HG03460 (cell line): ENCODE measurements around the gene CCDC127.

ENCODE experiments used
- ATAC-seq: cut with Tn5 transposase; IDR thresholded peaks from one replicate; pipeline ENCODE4 v1.9.1; 2021; ENCODE audit not compliant: unreplicated experiment

CCDC127 gene

GRCh38 chr5:191036-191948 is 26.7 kb downstream of the CCDC127 start, which contains the start of gene LRRC14B:
LRRC14B (plus strand) TSS chr5:191495; CDS start chr5:191539, 44 bp downstream.
- ATAC-seq: no peak

- ATAC-seq: no peak
Observed at GRCh38 chr5:190366-191035, 27.5 kb downstream of the CCDC127 start.

DNA sequence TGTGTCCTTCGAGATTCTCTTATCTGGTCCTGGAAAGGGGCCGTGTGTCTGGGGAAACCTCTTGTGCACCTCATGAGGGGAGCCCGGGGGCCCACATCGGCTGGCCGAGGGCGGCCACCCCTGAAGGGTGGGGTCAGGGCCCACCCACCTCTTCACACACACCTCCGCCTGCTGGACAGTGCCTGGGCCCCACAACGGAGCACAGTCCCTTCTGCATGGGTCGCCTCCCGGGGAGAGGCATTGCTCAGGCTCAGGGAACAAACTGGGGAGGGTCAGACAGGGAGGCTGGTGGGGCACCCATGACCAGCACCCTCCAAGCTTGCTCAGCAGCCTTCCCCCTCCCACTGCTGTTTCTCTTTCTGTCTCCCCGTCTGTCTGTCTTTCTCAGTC is 28.0 kb downstream of the CCDC127 start:
- ATAC-seq: no peak

DNA sequence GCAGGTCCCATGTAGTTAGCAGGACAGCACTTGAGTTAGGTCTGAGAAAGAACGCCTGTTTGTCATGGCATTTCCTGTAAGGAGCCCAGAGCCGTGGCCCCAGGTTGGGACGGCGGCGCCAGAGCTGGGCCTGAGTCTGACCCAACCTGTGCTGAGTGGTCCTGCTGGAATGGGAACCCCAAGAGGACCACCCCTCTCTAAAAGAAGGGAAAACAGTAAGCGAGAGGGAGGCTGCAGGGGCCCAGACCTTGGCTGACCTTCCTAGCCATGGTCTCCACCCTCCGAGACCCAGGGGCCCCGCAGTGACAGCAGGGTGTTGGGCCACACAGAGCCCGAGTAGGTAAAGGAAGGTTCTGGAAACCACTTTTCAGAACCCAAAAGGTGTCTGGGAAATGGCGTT is 28.5 kb downstream of the CCDC127 start:
- no peak for ATAC-seq

DNA sequence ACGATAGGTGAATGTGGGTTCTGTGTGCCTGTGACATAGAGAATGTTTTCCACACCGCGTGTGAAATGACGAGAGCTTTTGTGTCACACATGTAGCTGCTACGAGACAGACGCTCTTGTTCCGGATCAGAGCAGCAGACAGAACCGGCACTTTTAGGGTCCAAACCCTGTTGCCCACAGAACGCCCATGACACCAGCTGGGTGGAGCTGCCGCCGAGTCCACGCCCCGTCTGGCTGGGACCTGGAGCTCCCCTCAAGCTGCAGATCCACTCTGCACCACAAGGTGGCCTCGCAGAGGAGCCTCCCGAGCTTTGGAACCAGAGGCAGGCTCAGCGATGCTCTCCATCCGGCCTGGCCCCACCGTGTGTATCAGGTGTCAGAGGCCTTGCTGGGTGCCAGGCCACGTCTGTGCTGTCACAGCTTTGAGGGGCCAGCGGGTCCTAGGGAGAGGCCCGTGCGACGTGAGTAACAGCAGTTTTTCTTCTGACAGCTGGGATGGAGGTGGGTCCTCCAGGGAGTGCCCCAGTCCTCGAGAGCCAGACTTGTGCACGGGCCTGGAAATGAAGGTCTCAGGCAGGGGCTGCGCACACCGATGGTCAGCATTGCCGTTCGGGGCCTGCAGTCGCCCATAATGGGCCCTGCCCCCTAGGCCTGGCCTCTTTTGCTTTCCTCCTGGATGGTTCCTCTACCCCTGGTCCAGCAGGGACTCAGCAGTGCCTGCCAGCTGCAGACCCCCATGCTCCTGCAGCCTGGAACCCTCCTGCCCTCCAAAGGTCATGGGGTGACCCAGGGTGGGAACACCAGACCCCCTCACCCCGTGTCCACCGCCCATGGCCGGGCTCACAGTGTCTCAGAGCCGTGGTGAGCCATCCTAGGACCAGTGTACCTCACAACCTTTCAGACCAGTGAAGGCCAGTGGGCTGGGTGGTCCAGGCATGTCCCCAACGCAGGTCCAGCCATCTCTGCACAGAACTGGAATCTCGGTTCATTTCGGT is 29.2 kb downstream of the CCDC127 start:
- peak; percentile 73 for ATAC-seq

DNA sequence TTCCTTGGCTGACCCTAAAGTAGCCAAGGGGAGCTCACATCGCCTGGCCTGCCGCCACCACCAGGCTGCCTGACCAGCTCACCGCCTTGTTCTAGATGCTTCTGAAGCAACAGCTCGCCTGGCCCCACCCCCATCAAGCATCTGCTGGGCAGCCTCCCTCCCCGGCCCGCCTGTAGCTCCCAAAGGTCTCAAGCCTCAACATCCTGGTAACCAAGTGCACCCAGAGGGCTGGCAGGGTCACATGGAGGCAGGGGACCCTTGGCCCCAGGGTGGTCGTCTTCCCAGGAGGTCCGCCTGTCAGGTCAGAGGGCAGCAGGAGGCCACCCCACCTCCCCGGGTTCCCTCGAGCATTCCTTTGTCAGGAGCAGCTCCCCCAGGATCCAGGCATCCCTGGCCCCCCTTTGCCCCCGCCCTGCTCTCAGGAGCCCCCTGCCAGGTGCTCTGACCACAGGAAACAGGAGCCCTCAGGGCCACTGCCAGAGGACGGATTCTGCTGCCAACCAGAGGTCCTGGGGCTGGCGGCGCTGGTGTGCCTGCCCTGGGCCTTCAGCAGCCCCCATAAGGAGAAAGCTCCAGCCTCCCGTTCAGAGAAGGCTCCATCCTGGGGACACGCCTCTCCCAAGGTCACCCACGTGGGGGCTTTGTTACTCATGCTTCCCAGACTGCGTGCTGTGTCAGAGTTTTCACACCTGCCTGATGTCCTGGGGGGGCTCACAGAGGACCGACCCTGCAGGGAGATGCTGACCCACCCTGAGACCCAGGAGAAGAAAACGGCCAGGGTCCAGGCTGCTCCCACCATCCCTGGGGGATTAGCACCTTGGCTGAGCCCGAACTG is 30.1 kb downstream of the CCDC127 start:
- ATAC-seq: no peak

- no peak for ATAC-seq
Observed at GRCh38 chr5:187042-187431, 30.9 kb downstream of the CCDC127 start.

GRCh38 chr5:186091-187041 is 31.6 kb downstream of the CCDC127 start:
- ATAC-seq: no peak

GRCh38 chr5:185095-186070 is 32.6 kb downstream of the CCDC127 start:
- no peak for ATAC-seq

- ATAC-seq: no peak
Observed at GRCh38 chr5:184471-184870, 33.5 kb downstream of the CCDC127 start.

GRCh38 chr5:182126-182525 is 35.8 kb downstream of the CCDC127 start:
- no peak for ATAC-seq

GRCh38 chr5:181566-181965 is 36.4 kb downstream of the CCDC127 start:
- no peak for ATAC-seq

GRCh38 chr5:181160-181559 is 36.8 kb downstream of the CCDC127 start:
- no peak for ATAC-seq

DNA sequence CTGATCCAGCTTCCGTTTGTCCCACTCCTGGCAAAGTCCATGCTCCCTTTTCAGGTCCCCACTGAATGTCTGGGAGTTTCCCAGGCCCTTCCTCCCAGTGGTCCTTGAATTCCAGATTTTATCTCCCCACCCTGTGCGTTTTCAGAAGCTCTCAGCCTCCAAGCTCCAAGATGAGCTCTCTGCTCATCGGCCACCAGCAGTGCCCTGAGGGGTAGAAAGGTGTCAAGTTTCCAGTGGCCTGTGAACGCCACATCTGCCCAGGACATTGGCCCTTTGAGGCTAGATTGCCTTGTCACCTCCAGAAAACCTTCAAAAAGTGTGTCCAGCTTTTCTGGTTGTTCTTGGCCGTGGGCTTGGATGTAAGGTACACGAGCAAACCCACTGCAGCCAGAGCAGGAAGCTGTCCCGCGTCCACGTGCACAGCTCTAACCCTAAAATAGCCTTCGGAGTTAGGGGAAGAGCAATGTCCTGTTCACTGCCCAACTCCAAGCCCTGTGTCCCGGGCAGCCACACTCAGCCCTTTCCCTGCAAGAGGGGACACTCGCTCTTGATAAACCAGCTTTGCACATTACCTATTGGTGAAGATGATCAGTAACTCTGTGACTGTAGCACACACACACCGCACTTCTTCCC is 37.6 kb downstream of the CCDC127 start:
- no peak for ATAC-seq

DNA sequence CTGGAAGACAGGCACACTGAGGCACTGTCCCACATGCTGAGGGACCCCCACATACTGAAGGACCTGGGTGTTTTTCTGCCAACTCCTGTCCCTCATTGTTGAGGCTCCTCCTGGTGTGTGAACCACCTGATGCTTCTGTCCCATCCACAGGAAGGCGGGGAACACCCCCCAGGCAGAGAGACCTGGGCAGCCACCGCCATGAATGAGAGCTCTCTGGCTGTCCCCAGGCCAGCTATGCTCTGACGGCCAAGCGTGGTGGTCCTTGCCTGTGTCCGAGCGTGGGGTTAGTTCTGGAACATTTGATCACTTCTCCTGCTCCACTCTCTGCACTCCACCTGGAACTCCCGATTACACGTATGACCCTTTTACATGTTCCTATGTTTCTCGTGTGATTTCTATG is 38.6 kb downstream of the CCDC127 start:
- ATAC-seq: no peak

- no peak for ATAC-seq
Observed at GRCh38 chr5:178110-178509, 39.8 kb downstream of the CCDC127 start.

GRCh38 chr5:176296-176823 is 41.6 kb downstream of the CCDC127 start:
- no peak for ATAC-seq
